ENCODE results near the gene OR9G4. TPM values are rescaled to one million over a fixed set of nuclear protein-coding genes. Genes with fewer than 3 reads are reported as not detected.

Gene OR9G4
- total and polyA plus RNA-seq, 12 donors, result not detected

DNA sequence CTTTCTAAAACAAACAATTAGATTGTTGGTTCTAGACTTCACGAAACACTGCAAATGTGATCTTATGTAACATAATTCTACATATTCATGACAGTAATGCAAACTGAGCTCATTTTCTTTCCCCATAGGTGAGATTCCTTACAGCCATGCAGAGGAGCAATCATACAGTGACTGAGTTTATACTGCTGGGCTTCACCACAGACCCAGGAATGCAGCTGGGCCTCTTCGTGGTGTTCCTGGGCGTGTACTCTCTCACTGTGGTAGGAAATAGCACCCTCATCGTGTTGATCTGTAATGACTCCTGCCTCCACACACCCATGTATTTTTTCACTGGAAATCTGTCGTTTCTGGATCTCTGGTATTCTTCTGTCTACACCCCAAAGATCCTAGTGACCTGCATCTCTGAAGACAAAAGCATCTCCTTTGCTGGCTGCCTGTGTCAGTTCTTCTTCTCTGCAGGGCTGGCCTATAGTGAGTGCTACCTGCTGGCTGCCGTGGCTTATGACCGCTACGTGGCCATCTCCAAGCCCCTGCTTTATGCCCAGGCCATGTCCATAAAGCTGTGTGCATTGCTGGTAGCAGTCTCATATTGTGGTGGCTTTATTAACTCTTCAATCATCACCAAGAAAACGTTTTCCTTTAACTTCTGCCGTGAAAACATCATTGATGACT, 48.1 kb downstream of the OR9G4 start:
- no peak for DNase-seq
- H3K36me3 ChIP-seq (replicated peaks in 1 of 2), result no peaks in the 10 kb centered on the region
- no peaks in the 10 kb centered on the region for H3K27me3 ChIP-seq
- TF ChIP-seq, protein P1, sequence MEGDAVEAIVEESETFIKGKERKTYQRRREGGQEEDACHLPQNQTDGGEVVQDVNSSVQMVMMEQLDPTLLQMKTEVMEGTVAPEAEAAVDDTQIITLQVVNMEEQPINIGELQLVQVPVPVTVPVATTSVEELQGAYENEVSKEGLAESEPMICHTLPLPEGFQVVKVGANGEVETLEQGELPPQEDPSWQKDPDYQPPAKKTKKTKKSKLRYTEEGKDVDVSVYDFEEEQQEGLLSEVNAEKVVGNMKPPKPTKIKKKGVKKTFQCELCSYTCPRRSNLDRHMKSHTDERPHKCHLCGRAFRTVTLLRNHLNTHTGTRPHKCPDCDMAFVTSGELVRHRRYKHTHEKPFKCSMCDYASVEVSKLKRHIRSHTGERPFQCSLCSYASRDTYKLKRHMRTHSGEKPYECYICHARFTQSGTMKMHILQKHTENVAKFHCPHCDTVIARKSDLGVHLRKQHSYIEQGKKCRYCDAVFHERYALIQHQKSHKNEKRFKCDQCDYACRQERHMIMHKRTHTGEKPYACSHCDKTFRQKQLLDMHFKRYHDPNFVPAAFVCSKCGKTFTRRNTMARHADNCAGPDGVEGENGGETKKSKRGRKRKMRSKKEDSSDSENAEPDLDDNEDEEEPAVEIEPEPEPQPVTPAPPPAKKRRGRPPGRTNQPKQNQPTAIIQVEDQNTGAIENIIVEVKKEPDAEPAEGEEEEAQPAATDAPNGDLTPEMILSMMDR (IDR thresholded peaks at IDR 0.05), result no peak
- no peak for TF ChIP-seq POLR2A (IDR thresholded peaks at IDR 0.05)
- intact Hi-C loops (cut with DNase I), result no loop called here
- WGBS, 4 donors, result 52 to 60% (median 56%) methylated on average over 10 of the region's 10 CpGs
- no peak overlapping the region for H3K27ac ChIP-seq
- H3K4me3 ChIP-seq, result no peak overlapping the region
- H3K4me1 ChIP-seq (replicated peaks in 1 of 2), result no peaks in the 10 kb centered on the region
- no peaks in the 10 kb centered on the region for H3K9me3 ChIP-seq (replicated peaks in 1 of 3)

DNA sequence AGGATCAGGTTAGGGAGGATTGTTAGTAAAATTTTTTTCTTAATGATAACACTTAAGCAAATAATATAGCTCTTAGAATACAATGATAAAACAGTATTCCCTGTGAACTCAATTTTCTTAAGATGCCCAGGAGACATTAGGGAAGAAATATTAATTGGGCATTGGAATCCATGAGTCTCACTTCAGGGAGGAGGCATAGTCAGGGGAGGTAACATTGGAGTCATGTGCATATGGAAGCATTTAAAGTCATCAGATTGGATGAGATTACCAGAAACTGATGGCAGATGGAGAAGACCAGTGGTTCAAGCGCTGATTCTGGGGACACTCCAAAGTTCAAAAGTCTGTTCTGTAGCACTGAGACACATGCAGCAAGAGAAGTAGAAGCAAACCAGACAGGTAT, 49.7 kb downstream of the OR9G4 start, which contains the start of gene OR9G1:
OR9G1 (plus strand) TSS at position 301 of the 400 bp plus-strand sequence. CDS start 1,293 bp downstream, outside the sequence.
- WGBS, 4 donors, result 73 to 87% (median 83%) methylated on average over 1 of the region's 1 CpG

DNA sequence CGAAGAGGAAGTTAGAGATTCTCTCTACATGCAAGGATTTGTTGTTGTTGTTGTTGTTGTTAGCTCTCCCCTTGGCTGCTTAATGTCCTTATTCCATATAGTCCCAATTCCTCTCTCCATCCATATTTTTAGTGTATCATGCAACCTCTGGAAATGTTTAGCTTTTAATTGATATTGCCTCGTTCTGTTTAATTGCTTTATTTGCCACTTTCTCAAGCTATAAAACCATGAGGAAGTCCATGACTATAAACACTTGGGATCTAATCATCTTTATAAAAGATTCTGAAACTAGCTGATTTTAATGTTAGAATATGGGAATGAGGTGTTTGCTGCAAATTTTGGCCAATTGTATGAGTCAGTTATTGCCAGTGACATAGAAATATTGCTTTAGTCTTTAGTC, 55.1 kb downstream of the OR9G4 start:
- 66 to 75% (median 66%) methylated on average over 2 of the region's 2 CpGs for WGBS, 4 donors
- TF ChIP-seq, protein P1 (IDR thresholded peaks at IDR 0.05), result no peak
- TF ChIP-seq POLR2A (IDR thresholded peaks at IDR 0.05), result no peak
- H3K36me3 ChIP-seq (replicated peaks in 1 of 2), result no peaks in the 10 kb centered on the region
- no peaks in the 10 kb centered on the region for H3K9me3 ChIP-seq (replicated peaks in 1 of 3)
- no peaks in the 10 kb centered on the region for H3K27me3 ChIP-seq
- DNase-seq, result no peak
- H3K4me1 ChIP-seq (replicated peaks in 1 of 2), result no peaks in the 10 kb centered on the region
- no peak overlapping the region for H3K27ac ChIP-seq
- intact Hi-C loops (cut with DNase I), result no loop called here
- H3K4me3 ChIP-seq, result no peak overlapping the region

More for the DNA sequence above, 49.7 kb downstream of the OR9G4 start, which contains the start of gene OR9G1:
- no peaks in the 10 kb centered on the region for H3K27me3 ChIP-seq
- H3K27ac ChIP-seq, result no peak within 1 kb of the TSS
- no peaks in the 10 kb centered on the region for H3K9me3 ChIP-seq (replicated peaks in 1 of 3)
- H3K36me3 ChIP-seq (replicated peaks in 1 of 2), result no peaks in the 10 kb centered on the region
- TF ChIP-seq, protein P1 (IDR thresholded peaks at IDR 0.05), result no peak
- no peak for TF ChIP-seq POLR2A (IDR thresholded peaks at IDR 0.05)
- intact Hi-C loops (cut with DNase I), result no loop called here
- no peak within 1 kb of the TSS for H3K4me3 ChIP-seq
- no peaks in the 10 kb centered on the region for H3K4me1 ChIP-seq (replicated peaks in 1 of 2)
- no peak for DNase-seq

Small RNA genes lying within 50 kb of the gene (microRNA-seq; reads per million reads assigned to microRNA genes)
- 0 reads per million in 3 donors for gene MIR6128

Small RNA genes lying within 50 kb of the gene (small RNA-seq; reads per million reads assigned to genes)
- 0 to 0.36 reads per million in 2 donors for gene AP001803.1
- gene MIR6128, result 0 reads per million in 2 donors

Other genes starting within 250 kb of the OR9G4 start
- not detected for gene OR5M11, start 205.4 kb downstream of the OR9G4 start, total RNA-seq
- gene OR5M11, start 205.4 kb downstream of the OR9G4 start, polyA plus RNA-seq, result not detected
- gene OR5M10, start 171.0 kb downstream of the OR9G4 start, total RNA-seq, result not detected
- not detected for gene OR5M10, start 171.0 kb downstream of the OR9G4 start, polyA plus RNA-seq
- not detected for gene OR5M1, start 133.8 kb downstream of the OR9G4 start, total RNA-seq
- not detected for gene OR5M1, start 133.8 kb downstream of the OR9G4 start, polyA plus RNA-seq
- not detected for gene OR5AP2, start 106.3 kb downstream of the OR9G4 start, total RNA-seq
- not detected for gene OR5AP2, start 106.3 kb downstream of the OR9G4 start, polyA plus RNA-seq
- not detected for gene OR5AR1, start 85.0 kb downstream of the OR9G4 start, total RNA-seq
- gene OR5AR1, start 85.0 kb downstream of the OR9G4 start, polyA plus RNA-seq, result not detected
- not detected for gene OR9G1, start 49.6 kb downstream of the OR9G4 start, total RNA-seq
- gene OR9G1, start 49.6 kb downstream of the OR9G4 start, polyA plus RNA-seq, result not detected
- gene OR5AK2, start 240.2 kb upstream of the OR9G4 start, total RNA-seq, result not detected
- not detected for gene OR5AK2, start 240.2 kb upstream of the OR9G4 start, polyA plus RNA-seq